Measurements from ENCODE around the gene TTPAL. TPM values are rescaled to one million over a fixed set of nuclear protein-coding genes. Genes with fewer than 3 reads are reported as not detected.

The TTPAL gene
- total RNA-seq, 1 experiment from 2014 or later: 21.1 TPM

DNA sequence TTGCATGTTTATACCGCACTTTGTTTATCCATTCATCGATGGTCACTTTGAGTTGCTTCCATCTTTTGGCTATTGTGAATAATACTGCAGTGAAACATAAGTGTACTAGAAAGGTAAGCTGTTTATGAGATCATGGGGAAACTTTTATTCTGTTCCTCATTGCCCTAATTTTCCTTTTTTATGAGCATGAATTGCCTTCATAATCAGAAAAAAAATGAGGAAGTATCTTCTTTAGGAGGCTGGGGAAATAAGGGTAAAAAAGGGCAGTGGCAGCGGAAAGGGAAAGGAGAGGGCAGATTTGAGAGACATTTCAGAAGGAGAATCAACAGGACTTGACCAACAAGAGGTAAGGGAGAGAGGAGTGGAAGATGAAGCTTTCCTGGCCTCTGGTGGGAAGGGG is 60.5 kb downstream of the TTPAL start:
- Mint-ChIP-seq H3K27ac (peak overlapping the region in 1 of 3 experiments; percentile 76; a peak in 2 of 7 replicates), H3K36me3 (ENCODE audit: insufficient read depth in 1 of 3, low read depth in 3 of 3) (no peaks in the 10 kb centered on the region), H3K9me3 (no peaks in the 10 kb centered on the region), H3K4me3 (no peak overlapping the region), H3K27me3 (ENCODE audit: low read depth) (no peaks in the 10 kb centered on the region), H3K4me1 (peaks cover 7 to 8% of the 10 kb centered on the region in 2 experiments)
- H3K23ac ChIP-seq (ENCODE audit: insufficient read length, low read depth, low read length): no peak overlapping the region
- no CpG with 5 or more reads among the region's 3 CpGs for WGBS (ENCODE audit: extremely low coverage, insufficient read length, low lambda C conversion rate)
- no peak overlapping the region for H3K4me2 ChIP-seq (ENCODE audit: insufficient read depth, insufficient read length, low read length)
- DNase-seq: no peak
- no peak overlapping the region for H2BK120ac ChIP-seq (ENCODE audit: low read depth, low read length, poor library complexity, severe bottlenecking)
- peaks cover 3% of the 10 kb centered on the region for H3K79me1 ChIP-seq (ENCODE audit: insufficient read depth, low read depth, low read length, poor library complexity, severe bottlenecking)
- no peak overlapping the region for H2BK5ac ChIP-seq (ENCODE audit: insufficient read length, low read length)
- no peaks in the 10 kb centered on the region for H3K9me3 ChIP-seq (ENCODE audit: control insufficient read depth, low read depth, low read length)
- no peak overlapping the region for H3K27ac ChIP-seq (ENCODE audit: insufficient read length, low read depth, low read length)
- H4K91ac ChIP-seq (ENCODE audit: insufficient read length, low read depth, low read length): no peak overlapping the region
- H3T11ph ChIP-seq (ENCODE audit: low read length): no peak overlapping the region
- TF ChIP-seq, protein P1, sequence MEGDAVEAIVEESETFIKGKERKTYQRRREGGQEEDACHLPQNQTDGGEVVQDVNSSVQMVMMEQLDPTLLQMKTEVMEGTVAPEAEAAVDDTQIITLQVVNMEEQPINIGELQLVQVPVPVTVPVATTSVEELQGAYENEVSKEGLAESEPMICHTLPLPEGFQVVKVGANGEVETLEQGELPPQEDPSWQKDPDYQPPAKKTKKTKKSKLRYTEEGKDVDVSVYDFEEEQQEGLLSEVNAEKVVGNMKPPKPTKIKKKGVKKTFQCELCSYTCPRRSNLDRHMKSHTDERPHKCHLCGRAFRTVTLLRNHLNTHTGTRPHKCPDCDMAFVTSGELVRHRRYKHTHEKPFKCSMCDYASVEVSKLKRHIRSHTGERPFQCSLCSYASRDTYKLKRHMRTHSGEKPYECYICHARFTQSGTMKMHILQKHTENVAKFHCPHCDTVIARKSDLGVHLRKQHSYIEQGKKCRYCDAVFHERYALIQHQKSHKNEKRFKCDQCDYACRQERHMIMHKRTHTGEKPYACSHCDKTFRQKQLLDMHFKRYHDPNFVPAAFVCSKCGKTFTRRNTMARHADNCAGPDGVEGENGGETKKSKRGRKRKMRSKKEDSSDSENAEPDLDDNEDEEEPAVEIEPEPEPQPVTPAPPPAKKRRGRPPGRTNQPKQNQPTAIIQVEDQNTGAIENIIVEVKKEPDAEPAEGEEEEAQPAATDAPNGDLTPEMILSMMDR (conservative IDR thresholded peaks at IDR 0.05): no peak
- H3K27me3 ChIP-seq (ENCODE audit: insufficient read depth, low read length): no peaks in the 10 kb centered on the region
- H3K4ac ChIP-seq (ENCODE audit: low read depth, low read length): no peak overlapping the region
- no peaks in the 10 kb centered on the region for H4K20me1 ChIP-seq (ENCODE audit: control insufficient read depth, insufficient read depth, insufficient read length)
- no peak overlapping the region for H4K8ac ChIP-seq (replicated peaks; ENCODE audit: insufficient read length, low read depth, low read length)
- peaks cover 14% of the 10 kb centered on the region for H3K23me2 ChIP-seq (ENCODE audit: insufficient read length, low read depth, low read length, poor library complexity, severe bottlenecking)
- no peak overlapping the region for H3K18ac ChIP-seq (ENCODE audit: insufficient read length, low read depth, low read length)
- no peaks in the 10 kb centered on the region; the same call in 1 of the 2 replicates for H3K4me1 ChIP-seq (ENCODE audit: insufficient read depth, low read length)
- H2BK15ac ChIP-seq (ENCODE audit: low read depth, low read length): no peak overlapping the region
- H3K79me2 ChIP-seq (ENCODE audit: insufficient read depth, low read length): no peaks in the 10 kb centered on the region
- no peak overlapping the region for H3K14ac ChIP-seq (ENCODE audit: insufficient read depth, low read length)
- H2BK12ac ChIP-seq (ENCODE audit: insufficient read length, low read depth, low read length): no peak overlapping the region
- no peak overlapping the region for H3K9ac ChIP-seq (ENCODE audit: extremely low read depth, insufficient read length, low read length)
- no peak overlapping the region for H2AFZ ChIP-seq (ENCODE audit: low read length)
- H2AK5ac ChIP-seq (ENCODE audit: insufficient read length, low read length): no peak overlapping the region
- H3K56ac ChIP-seq (ENCODE audit: insufficient read length, low read depth, low read length): no peak overlapping the region
- no peak overlapping the region for H2BK20ac ChIP-seq (ENCODE audit: low read depth, low read length, poor library complexity, severe bottlenecking)
- H4K5ac ChIP-seq (ENCODE audit: insufficient read length, low read depth, low read length): no peak overlapping the region

Measured in H9 (cell line).